ENCODE results near the gene MORC4. TPM values are rescaled to one million over a fixed set of nuclear protein-coding genes. Genes with fewer than 3 reads are reported as not detected.

MORC4 gene
- total and polyA plus RNA-seq, 12 donors, result 13.4 to 50.7 (median 35.0) TPM

DNA sequence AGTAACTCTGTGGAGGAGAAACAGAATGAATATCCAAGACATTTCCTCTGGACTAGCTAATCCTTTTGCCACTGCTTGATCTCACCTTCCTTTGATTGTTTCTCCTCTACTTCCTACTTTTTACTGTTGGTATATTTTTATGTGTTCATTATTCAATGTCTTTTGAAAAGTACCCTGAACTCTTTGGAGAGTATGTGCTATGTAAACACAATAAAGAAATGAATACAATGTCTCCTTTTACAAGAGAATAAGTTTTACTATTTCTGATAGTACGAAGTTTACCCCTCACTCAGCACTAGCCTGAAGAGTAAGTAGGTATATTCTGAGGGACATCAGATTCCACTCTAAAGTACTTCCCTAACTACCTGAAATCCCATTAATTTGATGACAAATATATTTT, 59.9 kb downstream of the MORC4 start:
- H3K9me3 ChIP-seq (replicated peaks in 1 of 3), result no peaks in the 10 kb centered on the region
- WGBS, 4 donors, result 83 to 96% (median 93%) methylated on average over 1 of the region's 1 CpG
- intact Hi-C loops (cut with DNase I), result no loop called here
- TF ChIP-seq, protein P1, sequence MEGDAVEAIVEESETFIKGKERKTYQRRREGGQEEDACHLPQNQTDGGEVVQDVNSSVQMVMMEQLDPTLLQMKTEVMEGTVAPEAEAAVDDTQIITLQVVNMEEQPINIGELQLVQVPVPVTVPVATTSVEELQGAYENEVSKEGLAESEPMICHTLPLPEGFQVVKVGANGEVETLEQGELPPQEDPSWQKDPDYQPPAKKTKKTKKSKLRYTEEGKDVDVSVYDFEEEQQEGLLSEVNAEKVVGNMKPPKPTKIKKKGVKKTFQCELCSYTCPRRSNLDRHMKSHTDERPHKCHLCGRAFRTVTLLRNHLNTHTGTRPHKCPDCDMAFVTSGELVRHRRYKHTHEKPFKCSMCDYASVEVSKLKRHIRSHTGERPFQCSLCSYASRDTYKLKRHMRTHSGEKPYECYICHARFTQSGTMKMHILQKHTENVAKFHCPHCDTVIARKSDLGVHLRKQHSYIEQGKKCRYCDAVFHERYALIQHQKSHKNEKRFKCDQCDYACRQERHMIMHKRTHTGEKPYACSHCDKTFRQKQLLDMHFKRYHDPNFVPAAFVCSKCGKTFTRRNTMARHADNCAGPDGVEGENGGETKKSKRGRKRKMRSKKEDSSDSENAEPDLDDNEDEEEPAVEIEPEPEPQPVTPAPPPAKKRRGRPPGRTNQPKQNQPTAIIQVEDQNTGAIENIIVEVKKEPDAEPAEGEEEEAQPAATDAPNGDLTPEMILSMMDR (IDR thresholded peaks at IDR 0.05), result no peak
- TF ChIP-seq POLR2A (IDR thresholded peaks at IDR 0.05), result no peak
- H3K36me3 ChIP-seq (replicated peaks in 1 of 2), result peaks cover 0 to 6% of the 10 kb centered on the region in 2 donors
- DNase-seq, result no peak
- no peak overlapping the region for H3K27ac ChIP-seq
- H3K4me1 ChIP-seq (replicated peaks in 1 of 2), result no peaks in the 10 kb centered on the region
- no peak overlapping the region for H3K4me3 ChIP-seq
- H3K27me3 ChIP-seq, result no peaks in the 10 kb centered on the region

GRCh38 chrX:106939566-106939965, 60.4 kb downstream of the MORC4 start:
- no peak for TF ChIP-seq POLR2A (IDR thresholded peaks at IDR 0.05)
- TF ChIP-seq, protein P1 (IDR thresholded peaks at IDR 0.05), result no peak
- no peak overlapping the region for H3K27ac ChIP-seq
- H3K4me3 ChIP-seq, result no peak overlapping the region
- DNase-seq, result no peak
- H3K27me3 ChIP-seq, result no peaks in the 10 kb centered on the region
- intact Hi-C loops (cut with DNase I), result no loop called here
- no peaks in the 10 kb centered on the region for H3K9me3 ChIP-seq (replicated peaks in 1 of 3)
- WGBS, 4 donors, result 73 to 91% (median 85%) methylated on average over 3 of the region's 3 CpGs
- no peaks in the 10 kb centered on the region for H3K4me1 ChIP-seq (replicated peaks in 1 of 2)
- peaks cover 0 to 6% of the 10 kb centered on the region in 2 donors for H3K36me3 ChIP-seq (replicated peaks in 1 of 2)

DNA sequence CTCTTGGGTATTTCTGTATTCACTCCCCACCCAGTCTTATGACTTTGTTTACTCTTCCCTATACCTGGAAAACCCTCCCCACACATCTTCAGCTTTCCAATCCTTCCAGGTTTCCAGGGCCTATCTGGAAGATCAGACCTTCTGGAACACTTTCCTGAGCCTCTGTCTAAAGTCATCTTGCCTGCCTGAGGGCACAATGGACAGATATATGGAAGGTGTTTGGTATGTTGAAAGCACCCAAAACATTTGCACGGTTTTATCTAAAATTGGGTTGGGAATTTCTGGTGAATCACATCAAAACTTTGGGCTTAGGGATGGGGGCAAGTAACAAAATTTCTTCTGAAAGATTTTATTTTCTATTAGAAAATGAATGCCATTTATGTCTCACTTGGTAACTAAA, 63.8 kb downstream of the MORC4 start:
- WGBS, 4 donors, result 52 to 90% (median 77%) methylated on average over 1 of the region's 1 CpG
- no peak for TF ChIP-seq POLR2A (IDR thresholded peaks at IDR 0.05)
- TF ChIP-seq, protein P1 (IDR thresholded peaks at IDR 0.05), result no peak
- intact Hi-C loops (cut with DNase I), result no loop called here
- Histone ChIP-seq H3K4me3 (no peak overlapping the region), H3K4me1 (replicated peaks in 1 of 2) (peaks cover 0 to 12% of the 10 kb centered on the region in 2 donors), H3K9me3 (replicated peaks in 1 of 3) (no peaks in the 10 kb centered on the region), H3K36me3 (replicated peaks in 1 of 2) (no peaks in the 10 kb centered on the region), H3K27me3 (no peaks in the 10 kb centered on the region), H3K27ac (no peak overlapping the region)
- DNase-seq, result no peak

DNA sequence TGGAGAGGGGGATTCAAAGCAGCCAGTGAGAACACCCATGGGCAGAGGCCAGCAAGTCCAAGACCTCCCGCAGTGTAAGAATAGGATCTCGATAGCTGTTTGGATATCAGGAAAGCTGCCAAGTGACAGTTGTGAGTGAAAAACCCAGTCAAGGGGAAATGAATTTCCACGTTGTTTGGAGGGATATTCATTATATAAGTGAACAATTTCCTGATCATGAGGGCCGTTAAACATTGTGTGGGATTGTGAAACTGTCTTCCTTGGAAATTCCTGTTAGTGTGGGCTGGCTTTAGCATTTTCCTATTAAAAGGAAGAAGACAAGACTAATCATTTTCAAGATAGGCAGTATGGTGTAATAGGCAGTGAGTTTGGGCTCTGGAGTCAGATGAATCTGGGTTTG, 64.8 kb downstream of the MORC4 start:
- H3K27me3 ChIP-seq, result no peaks in the 10 kb centered on the region
- peaks cover 0 to 12% of the 10 kb centered on the region in 2 donors for H3K4me1 ChIP-seq (replicated peaks in 1 of 2)
- no peaks in the 10 kb centered on the region for H3K9me3 ChIP-seq (replicated peaks in 1 of 3)
- no peak overlapping the region for H3K4me3 ChIP-seq
- H3K27ac ChIP-seq, result no peak overlapping the region
- TF ChIP-seq POLR2A (IDR thresholded peaks at IDR 0.05), result no peak
- TF ChIP-seq, protein P1 (IDR thresholded peaks at IDR 0.05), result no peak
- DNase-seq, result no peak
- intact Hi-C loops (cut with DNase I), result no loop called here
- 55 to 67% (median 62%) methylated on average over 4 of the region's 4 CpGs for WGBS, 4 donors
- no peaks in the 10 kb centered on the region for H3K36me3 ChIP-seq (replicated peaks in 1 of 2)

Measured in adrenal gland (tissue), 12 donors.